ENCODE results near the gene SETD2. TPM values are rescaled to one million over a fixed set of nuclear protein-coding genes. Genes with fewer than 3 reads are reported as not detected.
"Not testable (repeated sequence)": the region's sequence is repeated elsewhere in the genome, so short reads cannot be mapped to it uniquely, and the experiment has no call there.

The SETD2 gene
- total and polyA plus RNA-seq, 10 donors = 10.4 to 94.0 (median 63.8) TPM

DNA sequence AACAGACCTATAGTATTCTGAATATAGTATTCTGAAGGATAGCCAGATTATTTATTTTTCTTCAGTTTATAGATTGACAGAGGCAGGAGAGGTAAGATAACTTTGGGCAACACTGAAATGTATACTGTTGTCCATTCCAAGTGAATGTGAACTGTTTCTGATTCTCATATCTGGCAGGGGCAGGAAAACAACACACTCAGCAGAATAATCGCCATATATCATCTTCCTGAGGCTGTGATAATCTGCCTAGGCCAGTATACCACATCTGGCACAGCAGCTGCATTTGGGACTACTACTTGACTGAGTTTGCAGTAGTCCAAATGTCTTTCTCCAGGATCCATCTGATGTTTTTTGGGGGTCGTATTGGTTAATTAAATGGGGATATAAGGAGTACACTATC is 22.4 kb upstream of the SETD2 start:
- H3K9me3 ChIP-seq = no peaks in the 10 kb centered on the region
- 64 to 94% (median 90%) methylated on average over 2 of the region's 2 CpGs for whole genome bisulfite sequencing, 5 donors
- H3K4me3 ChIP-seq = no peak overlapping the region
- H3K27me3 ChIP-seq (replicated peaks in 1 of 7) = no peaks in the 10 kb centered on the region
- no peak overlapping the region for H3K27ac ChIP-seq
- peaks cover 0 to 10% (median 0%) of the 10 kb centered on the region in 6 donors for H3K36me3 ChIP-seq
- intact Hi-C loops (cut with DNase I; ENCODE audit: low total_unique reads) = no loop called here
- DNase-seq = no peak
- no peaks in the 10 kb centered on the region for H3K4me1 ChIP-seq
- TF ChIP-seq, protein P1, sequence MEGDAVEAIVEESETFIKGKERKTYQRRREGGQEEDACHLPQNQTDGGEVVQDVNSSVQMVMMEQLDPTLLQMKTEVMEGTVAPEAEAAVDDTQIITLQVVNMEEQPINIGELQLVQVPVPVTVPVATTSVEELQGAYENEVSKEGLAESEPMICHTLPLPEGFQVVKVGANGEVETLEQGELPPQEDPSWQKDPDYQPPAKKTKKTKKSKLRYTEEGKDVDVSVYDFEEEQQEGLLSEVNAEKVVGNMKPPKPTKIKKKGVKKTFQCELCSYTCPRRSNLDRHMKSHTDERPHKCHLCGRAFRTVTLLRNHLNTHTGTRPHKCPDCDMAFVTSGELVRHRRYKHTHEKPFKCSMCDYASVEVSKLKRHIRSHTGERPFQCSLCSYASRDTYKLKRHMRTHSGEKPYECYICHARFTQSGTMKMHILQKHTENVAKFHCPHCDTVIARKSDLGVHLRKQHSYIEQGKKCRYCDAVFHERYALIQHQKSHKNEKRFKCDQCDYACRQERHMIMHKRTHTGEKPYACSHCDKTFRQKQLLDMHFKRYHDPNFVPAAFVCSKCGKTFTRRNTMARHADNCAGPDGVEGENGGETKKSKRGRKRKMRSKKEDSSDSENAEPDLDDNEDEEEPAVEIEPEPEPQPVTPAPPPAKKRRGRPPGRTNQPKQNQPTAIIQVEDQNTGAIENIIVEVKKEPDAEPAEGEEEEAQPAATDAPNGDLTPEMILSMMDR (IDR thresholded peaks at IDR 0.05 in 8 of 11, conservative IDR thresholded peaks at IDR 0.05 in 3 of 11) = no peak
- no peak for TF ChIP-seq POLR2A (IDR thresholded peaks at IDR 0.05)
- TF ChIP-seq POLR2AphosphoS5 (IDR thresholded peaks at IDR 0.05) = no peak

DNA sequence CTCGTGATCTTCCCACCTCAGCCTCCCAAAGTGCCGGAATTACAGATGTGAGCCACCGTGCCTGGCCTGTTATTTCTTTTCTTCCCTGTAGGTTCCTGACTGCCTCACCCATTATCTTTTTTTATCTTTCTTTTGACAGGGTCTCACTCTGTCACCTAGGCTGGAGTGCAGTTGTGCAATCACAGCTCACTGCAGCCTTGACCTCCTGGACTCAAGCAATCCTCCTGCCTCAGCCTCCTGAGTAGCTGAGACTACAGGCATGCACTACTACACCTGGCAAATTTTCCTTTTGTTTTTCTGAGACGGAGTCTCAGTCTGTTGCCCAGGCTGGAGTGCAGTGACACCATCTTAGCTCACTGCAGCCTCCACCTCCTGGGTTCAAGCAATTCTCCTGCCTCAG is 17.8 kb upstream of the SETD2 start:
- DNase-seq; H3K4me1 ChIP-seq; H3K4me3 ChIP-seq; H3K27ac ChIP-seq; H3K9me3 ChIP-seq; intact Hi-C loops (cut with DNase I; ENCODE audit: low total_unique reads); H3K27me3 ChIP-seq (replicated peaks in 1 of 7): not testable (repeated sequence)
- WGBS, 5 donors = 92 to 97% (median 94%) methylated on average over 4 of the region's 4 CpGs
- peaks cover 0 to 39% (median 0%) of the 10 kb centered on the region in 6 donors for H3K36me3 ChIP-seq

DNA sequence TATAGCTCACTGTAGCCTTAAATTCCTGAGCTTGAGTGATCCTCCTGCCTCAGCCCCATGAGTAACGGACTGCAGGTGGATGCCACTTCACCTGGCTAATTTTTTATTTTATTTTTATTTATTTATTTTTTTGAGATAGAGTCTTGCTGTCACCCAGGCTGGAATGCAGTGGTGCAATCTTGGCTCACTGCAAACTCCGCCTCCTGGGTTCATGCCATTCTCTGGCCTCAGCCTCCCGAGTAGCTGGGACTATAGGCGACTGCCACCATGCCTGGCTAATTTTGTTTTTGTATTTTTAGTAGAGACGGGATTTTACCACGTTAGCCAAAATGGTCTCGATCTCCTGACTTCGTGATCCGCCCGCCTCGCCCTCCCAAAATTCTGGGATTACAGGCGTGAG is 16.1 kb upstream of the SETD2 start:
- H3K4me3 ChIP-seq; H3K27me3 ChIP-seq (replicated peaks in 1 of 7); H3K27ac ChIP-seq; intact Hi-C loops (cut with DNase I; ENCODE audit: low total_unique reads); H3K9me3 ChIP-seq; DNase-seq: not testable (repeated sequence)
- Histone ChIP-seq H3K36me3 (peaks cover 0 to 52% (median 0%) of the 10 kb centered on the region in 6 donors), H3K4me1 (peaks cover 0 to 13% (median 0%) of the 10 kb centered on the region in 6 donors)
- 93 to 94% (median 93%) methylated on average over 12 of the region's 12 CpGs for WGBS, 5 donors

DNA sequence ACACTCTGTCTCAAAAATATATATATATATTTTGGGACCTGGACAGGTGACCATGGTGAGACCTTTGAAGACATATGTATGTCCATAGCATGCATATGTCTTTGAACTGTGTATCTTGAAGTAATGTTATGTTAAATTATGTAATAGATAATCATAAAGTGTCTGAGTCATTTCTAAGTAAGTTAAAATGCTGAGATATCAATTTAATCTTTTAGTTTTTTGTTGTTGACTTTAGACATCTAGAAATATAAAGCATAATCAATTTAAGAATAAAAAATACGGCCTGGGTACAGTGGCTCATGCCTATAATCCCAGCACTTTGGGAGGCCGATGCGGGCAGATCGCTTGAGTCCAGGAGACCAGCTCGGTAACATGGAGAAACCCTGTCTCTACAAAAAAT is 12.7 kb upstream of the SETD2 start:
- TF ChIP-seq, protein P1 (IDR thresholded peaks at IDR 0.05 in 8 of 11, conservative IDR thresholded peaks at IDR 0.05 in 3 of 11) = no peak
- TF ChIP-seq POLR2A (IDR thresholded peaks at IDR 0.05) (no peak), POLR2AphosphoS5 (IDR thresholded peaks at IDR 0.05) (no peak)
- H3K4me3 ChIP-seq = no peak overlapping the region
- WGBS, 5 donors = 95 to 99% (median 97%) methylated on average over 5 of the region's 5 CpGs
- peaks cover 0 to 17% (median 0%) of the 10 kb centered on the region in 6 donors for H3K4me1 ChIP-seq
- no peaks in the 10 kb centered on the region for H3K9me3 ChIP-seq
- no peak overlapping the region for H3K27ac ChIP-seq
- H3K36me3 ChIP-seq = peaks cover 0 to 57% (median 0%) of the 10 kb centered on the region in 6 donors
- no peaks in the 10 kb centered on the region for H3K27me3 ChIP-seq (replicated peaks in 1 of 7)
- intact Hi-C loops (cut with DNase I; ENCODE audit: low total_unique reads) = no loop called here
- no peak for DNase-seq

DNA sequence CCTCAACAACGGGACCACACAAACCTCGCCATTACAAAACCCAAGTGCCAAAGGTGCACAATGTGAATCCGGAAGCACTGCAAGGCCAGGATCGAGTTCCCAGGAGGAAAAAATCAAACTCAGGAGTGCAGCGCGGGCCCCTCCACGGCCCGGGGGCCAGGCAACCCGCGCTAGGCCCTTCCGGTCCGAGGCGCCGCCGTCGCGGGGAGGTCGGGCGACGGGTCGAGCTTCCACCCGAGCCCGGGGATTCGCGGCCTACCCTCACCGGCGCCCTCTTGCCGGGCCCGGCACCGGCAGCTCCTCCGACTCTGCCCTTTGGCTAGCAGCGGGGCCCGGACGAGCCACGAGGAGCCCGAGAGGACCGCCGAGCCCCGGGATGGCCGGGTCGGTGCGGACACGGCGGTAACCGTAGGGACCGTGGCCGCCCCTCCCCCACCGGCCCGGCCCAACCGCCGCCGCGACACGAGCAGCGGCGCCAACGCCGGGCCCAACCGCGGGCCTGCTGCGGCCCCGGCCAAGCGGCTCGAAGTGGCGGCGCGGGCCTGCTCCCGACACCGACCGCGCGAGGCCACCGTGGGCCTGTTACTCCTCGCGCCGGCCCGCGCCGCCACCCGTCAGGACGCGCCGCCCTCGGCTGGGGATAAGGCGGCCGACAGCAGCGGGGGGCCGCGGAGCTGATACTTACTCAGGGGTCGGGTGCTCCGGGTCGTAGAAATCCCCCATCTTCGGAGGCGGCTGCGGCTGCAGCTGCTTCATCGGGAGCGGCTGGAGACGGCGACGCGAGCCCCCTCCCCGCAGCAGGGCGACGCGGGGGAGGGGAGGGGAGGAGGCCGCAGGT is 525 bp downstream of the SETD2 start:
- Histone ChIP-seq H3K4me1 (peaks cover 35 to 68% (median 59%) of the 10 kb centered on the region in 6 donors), H3K4me3 (peak overlapping the region; percentile 73 to 99 (median 96)), H3K27me3 (replicated peaks in 1 of 7) (no peaks in the 10 kb centered on the region), H3K36me3 (no peaks in the 10 kb centered on the region), H3K27ac (peak overlapping the region; percentile 84 to 98 (median 96)), H3K9me3 (no peaks in the 10 kb centered on the region)
- WGBS, 5 donors = 0 to 1% (median 0%) methylated on average over 18 to 106 of the region's 106 CpGs
- TF ChIP-seq POLR2AphosphoS5 (IDR thresholded peaks at IDR 0.05) = peak in 2 of 3 donors; percentile 42 to 66
- TF ChIP-seq, protein P1 (IDR thresholded peaks at IDR 0.05 in 8 of 11, conservative IDR thresholded peaks at IDR 0.05 in 3 of 11) = no peak
- DNase-seq = peak; percentile 91
- intact Hi-C loops (cut with DNase I; ENCODE audit: low total_unique reads) = no loop called here
